GM12878 (cell line): ENCODE measurements around the gene ACOT4. TPM values are rescaled to one million over a fixed set of nuclear protein-coding genes. Genes with fewer than 3 reads are reported as not detected.
A peak's percentile ranks its signal among the peaks of the same experiment; 100 is the strongest.

Experiments used
- BCL11A ChIP-seq: IDR thresholded peaks from 2 replicates; pipeline ENCODE4 v1.6.1; 2011; ENCODE audit warnings: low read depth, low read length
- E2F4 ChIP-seq: IDR thresholded peaks from 2 replicates; pipeline ENCODE4 v1.6.1; 2012; ENCODE audit warnings: low read depth, low read length, improper control_type of control experiment
- EGR1 ChIP-seq, 2 experiments: IDR thresholded peaks; 1 replicate in 1 of 2; 2 replicates in 1 of 2; pipeline ENCODE4 v1.6.1; 2011 to 2012; ENCODE audit warnings: low read depth in 2 of 2, low read length in 2 of 2, borderline replicate concordance in 1 of 2, mild to moderate bottlenecking in 1 of 2, moderate library complexity in 1 of 2
- FOXK2 ChIP-seq: fragments of 450-650 bp; IDR thresholded peaks from 2 replicates; pipeline ENCODE4 v1.6.1; 2017; ENCODE audit warnings: mild to moderate bottlenecking, moderate library complexity
- HCFC1 ChIP-seq: fragments of 150-350 bp; IDR thresholded peaks from 2 replicates; pipeline ENCODE4 v1.6.1; 2014; ENCODE audit warnings: low read length
- IKZF1 ChIP-seq: fragments of 450-650 bp; conservative IDR thresholded peaks from 2 replicates; pipeline ENCODE4 v1.6.1; 2017; ENCODE audit warnings: antibody characterized with exemption, mild to moderate bottlenecking
- LARP7 ChIP-seq: fragments of 450-650 bp; IDR thresholded peaks from 2 replicates; pipeline ENCODE4 v1.6.1; 2017; ENCODE audit warnings: mild to moderate bottlenecking
- MAX ChIP-seq: IDR thresholded peaks from 2 replicates; pipeline ENCODE4 v1.6.1; 2012; ENCODE audit warnings: low read depth, low read length, improper control_type of control experiment
- MEF2B ChIP-seq: fragments of 450-650 bp; IDR thresholded peaks from 2 replicates; pipeline ENCODE4 v1.6.1; 2018; ENCODE audit warnings: mild to moderate bottlenecking, moderate library complexity; ENCODE audit not compliant: partially characterized antibody, poor library complexity, severe bottlenecking
- MXI1 ChIP-seq: fragments of 150-350 bp; IDR thresholded peaks from 2 replicates; pipeline ENCODE4 v1.6.1; 2011; ENCODE audit warnings: low read depth, mild to moderate bottlenecking, inconsistent platforms, low read length, improper control_type of control experiment
- NFIC ChIP-seq: IDR thresholded peaks from 2 replicates; pipeline ENCODE4 v1.6.1; 2012; ENCODE audit warnings: low read depth, mild to moderate bottlenecking, inconsistent platforms, low read length, moderate library complexity
- NFYA ChIP-seq: IDR thresholded peaks from 2 replicates; pipeline ENCODE4 v1.6.1; 2011; ENCODE audit warnings: low read depth, mild to moderate bottlenecking, low read length, improper control_type of control experiment, borderline replicate concordance
- PAX5 ChIP-seq: IDR thresholded peaks from 2 replicates; pipeline ENCODE4 v1.6.1; 2011; ENCODE audit warnings: low read depth, low read length, borderline replicate concordance
- PML ChIP-seq: IDR thresholded peaks from 2 replicates; pipeline ENCODE4 v1.6.1; 2012; ENCODE audit warnings: low read length, inconsistent platforms
- POLR2AphosphoS2 ChIP-seq: IDR thresholded peaks from 2 replicates; pipeline ENCODE4 v1.6.1; 2011; ENCODE audit warnings: low read depth, mild to moderate bottlenecking, low read length, improper control_type of control experiment, moderate library complexity
- SREBF2 ChIP-seq: IDR thresholded peaks from 2 replicates; pipeline ENCODE4 v1.6.1; 2012; ENCODE audit warnings: mild to moderate bottlenecking, low read length
- TCF7 ChIP-seq: IDR thresholded peaks from 2 replicates; pipeline ENCODE4 v1.6.1; 2014; ENCODE audit warnings: antibody characterized with exemption, borderline replicate concordance
- YY1 ChIP-seq: IDR thresholded peaks from 2 replicates; pipeline ENCODE4 v1.6.1; 2011; ENCODE audit warnings: low read depth, mild to moderate bottlenecking, low read length
- ZBTB11 ChIP-seq: fragments of 450-650 bp; formaldehyde crosslinking; IDR thresholded peaks from 2 replicates; pipeline ENCODE4 v1.5.0; 2022; ENCODE audit warnings: mild to moderate bottlenecking, missing genetic modification characterization
- ZBTB33 ChIP-seq: fragments of 450-650 bp; IDR thresholded peaks from 2 replicates; pipeline ENCODE4 v1.6.1; 2017; ENCODE audit warnings: mild to moderate bottlenecking
- ZNF207 ChIP-seq: fragments of 450-650 bp; IDR thresholded peaks from 2 replicates; pipeline ENCODE4 v1.6.1; 2014; ENCODE audit warnings: antibody characterized with exemption, mild to moderate bottlenecking, borderline replicate concordance
- ZNF384 ChIP-seq: IDR thresholded peaks from 2 replicates; pipeline ENCODE4 v1.6.1; 2012; ENCODE audit warnings: low read depth, mild to moderate bottlenecking, low read length, improper control_type of control experiment, borderline replicate concordance
- ZSCAN29 ChIP-seq: fragments of 450-650 bp; IDR thresholded peaks from 2 replicates; pipeline ENCODE4 v1.6.1; 2017; ENCODE audit warnings: mild to moderate bottlenecking, moderate library complexity
- polyA plus RNA-seq, 11 experiments: library from polyadenylated mRNA; depleted of rRNA in 4 of 11; unstranded in 6 of 11; stranded (reverse) in 5 of 11; fragments of >200 nt; fragmentation: Nextera tagmentation in 4 of 11; fragmentation: Illumina TruSeq in 1 of 11; extraction: Ambion mirVana in 4 of 11; extraction: Trizol in 1 of 11; gene quantifications; 1 replicate in 1 of 11; 2 replicates in 10 of 11; pipeline versions ENCODE4 v1.2.1 to v1.2.3, GENCODE V29; 2011 to 2016; ENCODE audit warnings: inconsistent platforms in 2 of 11, missing spikeins in 2 of 11, low read depth in 1 of 11
- total RNA-seq, 4 experiments: library from RNA; depleted of rRNA in 3 of 4; stranded (reverse); fragments of >200 nt in 3 of 4; fragmentation: Illumina TruSeq in 1 of 4; extraction: Trizol in 1 of 4; gene quantifications; 2 replicates each; pipeline versions ENCODE4 v1.2.1 to v1.2.3, GENCODE V29; 2013 to 2021

The ACOT4 gene
- total and polyA plus RNA-seq, 10 of the 15 experiments (the other 5 are each of a cell fraction or from before 2014, with no cell fraction given) = 0.68 to 3.8 (median 2.0) TPM

- no peak for TF ChIP-seq ZBTB11 (CRISPR knock-in tag)
- peak; percentile 66; the same call in 1 of the 2 replicates for TF ChIP-seq YY1
- no peak for TF ChIP-seq POLR2AphosphoS2
- no peak for TF ChIP-seq NFYA
- peak; percentile 39; the same call in 1 of the 2 replicates for TF ChIP-seq IKZF1
- no peak for TF ChIP-seq BCL11A
- peak; percentile 16; the same call in 1 of the 2 replicates for TF ChIP-seq HCFC1
- 0 out of 2 replicates have a peak, but pooled peaks have one; percentile 11 for TF ChIP-seq ZNF384
- 0 out of 2 replicates have a peak, but pooled peaks have one; percentile 6 for TF ChIP-seq PAX5
- TF ChIP-seq E2F4 = peak; percentile 8; the same call in 1 of the 2 replicates
- TF ChIP-seq MXI1 = 0 out of 2 replicates have a peak, but pooled peaks have one; percentile 21
- peak; percentile 20 for TF ChIP-seq MEF2B
- TF ChIP-seq EGR1 (IDR thresholded peaks at IDR 0.05; ENCODE audit: borderline replicate concordance in 1 of 2, low read depth in 2 of 2, low read length in 2 of 2) = no peak
- no peak for TF ChIP-seq NFIC
- TF ChIP-seq TCF7 = no peak
- no peak for TF ChIP-seq FOXK2
- no peak for TF ChIP-seq PML
- TF ChIP-seq SREBF2 = no peak
- TF ChIP-seq ZBTB33 = no peak
- TF ChIP-seq LARP7 = 0 out of 2 replicates have a peak, but pooled peaks have one; percentile 46
- TF ChIP-seq ZSCAN29 = no peak
- TF ChIP-seq ZNF207 = no peak; the same call in 1 of the 2 replicates
- no peak; the same call in none of the 2 replicates for TF ChIP-seq MAX
These were observed 41.7 kb downstream of the ACOT4 start (continued) for GRCh38 chr14:73633116-73634010.
